SH-SY5Y (cell line): ENCODE data around the gene TCF7.

Source experiments
- GATA2 ChIP-seq: IDR thresholded peaks from 2 replicates; pipeline ENCODE4 v1.6.1; 2011; ENCODE audit warnings: mild to moderate bottlenecking, low read depth, low read length
- GATA3 ChIP-seq: IDR thresholded peaks from 2 replicates; pipeline ENCODE4 v1.6.1; 2011; ENCODE audit warnings: low read depth, mild to moderate bottlenecking, low read length, moderate library complexity

GRCh38 chr5:134093351-134093750, 21.1 kb upstream of the TCF7 start:
- TF ChIP-seq GATA3 (no peak), GATA2 (no peak)
